ENCODE measurements around the gene SLC25A21.
"Not testable (repeated sequence)": the region's sequence is repeated elsewhere in the genome, so short reads cannot be mapped to it uniquely, and the experiment has no call there.

The SLC25A21 gene

GRCh38 chr14:36863271-36863670, 309.1 kb downstream of the SLC25A21 start:
- no peak for DNase-seq (ENCODE audit: low read depth in 2 of 2)

GRCh38 chr14:36862237-36862636, 310.2 kb downstream of the SLC25A21 start:
- not testable (repeated sequence) for DNase-seq (ENCODE audit: low read depth in 2 of 2)

GRCh38 chr14:36860831-36861230, 311.6 kb downstream of the SLC25A21 start:
- DNase-seq (ENCODE audit: low read depth in 2 of 2), result no peak

DNA sequence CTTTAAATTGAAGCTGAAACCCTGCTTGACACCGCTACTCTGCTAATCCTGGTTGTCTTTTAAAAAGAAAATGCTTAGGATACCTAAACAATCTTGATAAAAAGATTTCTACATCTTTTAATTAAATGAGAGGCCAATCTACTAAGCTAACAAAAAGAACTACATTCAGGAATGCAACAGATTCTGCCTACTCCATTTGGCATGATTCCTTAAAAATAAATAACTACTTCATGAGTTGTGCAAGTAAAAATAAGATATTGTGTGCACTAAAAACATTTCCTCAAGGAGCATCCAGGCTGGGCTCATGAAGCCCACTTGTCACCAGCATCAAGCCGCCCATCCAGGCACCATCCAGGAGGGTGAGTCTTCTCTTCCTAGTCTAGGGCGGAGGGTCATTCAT, 313.3 kb downstream of the SLC25A21 start:
- no peak for DNase-seq (ENCODE audit: low read depth in 2 of 2)

DNA sequence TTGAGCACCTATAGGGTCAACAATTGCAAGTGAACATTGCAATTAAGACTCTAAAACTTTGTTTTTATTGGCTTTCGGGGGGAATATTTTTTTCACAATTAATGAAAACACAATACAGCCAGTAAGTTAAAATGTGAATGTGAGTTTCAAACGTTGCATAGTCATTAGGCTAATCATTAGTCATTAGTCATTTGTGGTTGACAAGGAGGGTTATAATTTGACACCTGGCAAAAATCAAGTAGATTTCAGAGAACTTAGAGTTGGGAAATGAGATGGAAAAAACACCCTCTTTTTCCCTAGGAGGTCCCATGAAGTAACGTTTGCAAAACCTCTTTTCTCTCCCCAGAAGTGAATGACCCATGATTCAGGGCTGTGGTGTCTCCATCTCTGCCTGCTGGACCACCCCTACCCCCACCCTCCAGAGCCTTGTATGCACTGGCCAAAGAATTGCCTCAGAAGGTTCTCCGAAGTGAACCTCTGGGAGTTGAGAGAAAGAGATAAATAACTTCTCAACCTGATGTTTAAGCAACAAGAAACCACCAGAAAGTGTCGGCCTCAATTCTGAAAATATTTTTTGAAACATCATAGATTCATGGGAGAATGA, 314.5 kb downstream of the SLC25A21 start:
- no peak for DNase-seq (ENCODE audit: low read depth in 2 of 2)

DNA sequence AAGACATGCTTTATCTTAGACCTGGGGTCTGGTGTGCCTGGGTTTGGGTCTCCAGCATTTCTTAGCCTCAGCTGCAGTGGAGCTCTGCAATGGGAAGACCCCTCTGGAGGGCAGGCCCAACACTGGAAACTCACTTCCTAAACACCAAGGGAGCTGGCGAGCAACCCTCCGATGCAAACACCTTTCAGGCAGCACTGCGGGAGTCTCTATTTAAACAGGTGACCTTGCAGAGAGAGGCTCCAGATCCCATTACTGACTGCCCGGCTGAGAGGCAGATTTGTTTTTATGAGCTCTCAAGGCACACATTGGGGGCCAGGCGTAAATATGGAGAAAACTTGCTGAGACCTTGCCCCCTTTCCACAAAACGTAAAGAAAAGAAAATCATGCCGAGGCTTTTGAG, 315.3 kb downstream of the SLC25A21 start:
- no peak for DNase-seq (ENCODE audit: low read depth in 2 of 2)

- DNase-seq (ENCODE audit: low read depth in 2 of 2), result no peak
Measured at GRCh38 chr14:36856095-36856878, 316.1 kb downstream of the SLC25A21 start.

GRCh38 chr14:36855396-36855795, 317.0 kb downstream of the SLC25A21 start:
- DNase-seq (ENCODE audit: low read depth in 2 of 2), result no peak

- no peak for DNase-seq (ENCODE audit: low read depth in 2 of 2)
Measured at GRCh38 chr14:36852981-36853691, 319.3 kb downstream of the SLC25A21 start.

DNA sequence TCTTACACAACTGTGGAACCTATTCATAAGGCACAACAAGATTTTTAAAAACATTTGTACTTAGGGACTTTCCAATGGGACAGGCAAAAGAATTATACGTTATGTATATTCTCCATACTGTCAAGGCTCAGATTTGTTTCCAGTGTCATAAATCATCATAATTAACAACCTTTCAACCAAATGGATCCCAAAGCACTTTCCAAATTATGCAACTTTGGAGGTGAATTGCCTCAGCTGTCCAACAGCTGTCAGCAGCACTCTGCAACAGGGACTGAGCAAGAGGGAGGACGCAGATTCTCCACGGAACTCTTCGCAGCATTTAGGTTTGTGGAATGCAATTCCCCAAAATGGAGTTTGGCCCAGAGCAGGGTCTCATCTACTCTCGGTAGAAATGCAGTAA, 324.2 kb downstream of the SLC25A21 start:
- no peak for DNase-seq (ENCODE audit: low read depth in 2 of 2)

GRCh38 chr14:36847366-36847765, 325.0 kb downstream of the SLC25A21 start:
- no peak for DNase-seq (ENCODE audit: low read depth in 2 of 2)

GRCh38 chr14:36845356-36846012, 326.9 kb downstream of the SLC25A21 start:
- DNase-seq (ENCODE audit: low read depth in 2 of 2), result no peak

- no peak for DNase-seq (ENCODE audit: low read depth in 2 of 2)
Measured at GRCh38 chr14:36844443-36845195, 327.8 kb downstream of the SLC25A21 start.

DNA sequence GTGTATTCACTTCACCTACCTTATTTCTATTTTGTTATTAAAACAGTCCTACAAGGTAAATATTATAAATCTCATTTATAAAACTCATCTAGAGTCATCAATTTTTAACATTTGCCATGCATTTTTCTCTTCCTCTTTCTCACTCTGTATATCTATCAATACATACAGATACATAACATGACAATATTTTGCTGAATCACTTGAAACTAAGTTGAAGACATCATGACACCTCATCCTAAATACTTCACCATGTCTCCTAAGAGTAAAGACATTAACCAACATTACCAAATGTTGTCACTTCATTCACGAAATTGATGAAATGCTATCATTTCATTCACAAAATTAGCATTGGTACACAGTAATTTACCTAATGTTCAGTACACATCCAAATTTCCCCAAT, 329.0 kb downstream of the SLC25A21 start:
- DNase-seq (ENCODE audit: low read depth in 2 of 2), result no peak

DNA sequence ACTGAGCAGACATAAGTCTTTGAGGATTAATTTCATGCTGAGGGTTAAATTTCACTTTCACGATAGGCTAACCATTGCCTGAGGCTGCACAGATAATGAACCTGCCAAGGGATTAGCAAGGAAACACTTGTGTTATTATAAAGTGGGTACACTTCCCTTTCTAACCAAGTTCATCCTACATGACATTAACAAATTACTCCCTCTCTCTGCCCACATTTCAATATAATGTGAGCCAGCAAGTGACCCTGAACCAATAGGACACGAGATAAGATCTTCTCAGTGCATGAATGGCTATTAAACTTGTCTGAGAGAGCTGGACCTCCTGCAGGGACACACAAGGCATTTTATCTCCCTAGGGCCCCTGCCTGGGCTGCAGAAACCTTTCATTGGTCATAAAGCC, 337.3 kb downstream of the SLC25A21 start:
- DNase-seq (ENCODE audit: low read depth in 2 of 2), result no peak

GRCh38 chr14:36834293-36834692, 338.1 kb downstream of the SLC25A21 start:
- no peak for DNase-seq (ENCODE audit: low read depth in 2 of 2)

DNA sequence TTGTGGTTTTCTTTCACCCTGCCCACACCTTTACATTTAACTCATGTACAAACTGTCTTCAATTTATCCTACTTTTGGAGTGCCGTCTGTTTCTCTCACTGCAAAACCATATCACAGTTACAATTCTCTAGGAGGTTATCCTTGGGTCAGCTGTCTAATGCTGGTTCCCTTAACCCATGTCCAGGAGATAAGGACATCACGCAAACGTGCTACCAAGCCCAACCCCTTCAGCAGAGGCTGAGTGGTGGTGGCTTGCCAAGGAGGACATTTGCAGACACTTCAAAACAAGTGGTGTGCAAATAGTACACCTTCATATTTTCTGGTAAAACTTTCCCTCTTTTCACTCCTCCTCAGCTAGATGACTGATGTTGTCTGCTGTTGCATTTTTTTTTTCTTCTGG, 342.9 kb downstream of the SLC25A21 start:
- DNase-seq (ENCODE audit: low read depth in 2 of 2), result no peak

- no peak for DNase-seq (ENCODE audit: low read depth in 2 of 2)
Measured at GRCh38 chr14:36827861-36828260, 344.5 kb downstream of the SLC25A21 start.

DNA sequence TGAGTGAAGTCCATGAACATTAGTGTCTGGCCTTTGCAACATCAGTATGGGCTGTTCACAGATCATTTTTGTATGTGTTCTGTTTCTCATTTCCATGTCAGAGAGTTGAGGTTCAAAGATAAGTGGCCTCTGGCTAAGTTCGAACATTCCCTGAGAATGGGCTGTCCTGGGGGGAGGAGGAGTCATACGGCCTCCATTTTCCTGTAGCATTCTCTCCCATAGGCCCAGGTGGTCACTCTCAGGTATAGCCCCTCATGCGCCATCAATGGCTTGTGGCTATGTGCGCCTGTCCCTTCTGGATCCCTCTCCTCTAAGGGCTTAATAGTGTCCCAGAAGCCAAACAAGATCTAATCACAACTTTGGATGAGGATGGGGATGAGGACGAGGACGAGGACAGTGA, 345.8 kb downstream of the SLC25A21 start:
- no peak for DNase-seq (ENCODE audit: low read depth in 2 of 2)

DNA sequence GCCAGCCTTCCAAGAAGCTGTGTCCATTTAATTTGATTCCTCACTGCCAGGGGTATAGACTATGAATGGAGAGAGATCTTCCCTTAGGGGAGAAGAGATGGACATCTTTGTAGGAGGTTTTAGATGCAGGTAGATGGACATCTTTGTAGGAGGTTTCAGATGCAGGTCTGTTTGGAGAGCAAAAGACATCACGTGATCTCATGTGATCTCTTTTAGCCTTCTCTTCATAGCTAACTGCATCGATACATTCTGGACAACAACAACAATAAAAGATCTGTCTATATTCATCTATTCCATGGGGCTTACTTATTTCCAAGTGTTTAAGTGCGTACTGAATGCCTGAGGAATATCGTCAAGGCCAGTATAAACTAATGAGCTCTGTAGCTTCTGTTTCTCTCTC, 347.6 kb downstream of the SLC25A21 start:
- DNase-seq (ENCODE audit: low read depth in 2 of 2), result no peak

GRCh38 chr14:36823651-36824050, 348.8 kb downstream of the SLC25A21 start:
- DNase-seq (ENCODE audit: low read depth in 2 of 2), result no peak

- no peak for DNase-seq (ENCODE audit: low read depth in 2 of 2)
Measured at GRCh38 chr14:36822685-36823084, 349.7 kb downstream of the SLC25A21 start.
